Ramos (cell line): ENCODE results near the gene RRP9.

ENCODE experiments used
- in situ Hi-C: fragments of 300-500 bp; cut with MboI; formaldehyde crosslinking; loops from one replicate; pipeline ENCODE4 v1.14.3; 2022; ENCODE audit warnings: low sequenced_read_pairs; ENCODE audit not compliant: unreplicated experiment

The RRP9 gene

GRCh38 chr3:51957520-51958205 lies 16.0 kb upstream of the RRP9 start:
- in situ Hi-C loops, result no loop called here

DNA sequence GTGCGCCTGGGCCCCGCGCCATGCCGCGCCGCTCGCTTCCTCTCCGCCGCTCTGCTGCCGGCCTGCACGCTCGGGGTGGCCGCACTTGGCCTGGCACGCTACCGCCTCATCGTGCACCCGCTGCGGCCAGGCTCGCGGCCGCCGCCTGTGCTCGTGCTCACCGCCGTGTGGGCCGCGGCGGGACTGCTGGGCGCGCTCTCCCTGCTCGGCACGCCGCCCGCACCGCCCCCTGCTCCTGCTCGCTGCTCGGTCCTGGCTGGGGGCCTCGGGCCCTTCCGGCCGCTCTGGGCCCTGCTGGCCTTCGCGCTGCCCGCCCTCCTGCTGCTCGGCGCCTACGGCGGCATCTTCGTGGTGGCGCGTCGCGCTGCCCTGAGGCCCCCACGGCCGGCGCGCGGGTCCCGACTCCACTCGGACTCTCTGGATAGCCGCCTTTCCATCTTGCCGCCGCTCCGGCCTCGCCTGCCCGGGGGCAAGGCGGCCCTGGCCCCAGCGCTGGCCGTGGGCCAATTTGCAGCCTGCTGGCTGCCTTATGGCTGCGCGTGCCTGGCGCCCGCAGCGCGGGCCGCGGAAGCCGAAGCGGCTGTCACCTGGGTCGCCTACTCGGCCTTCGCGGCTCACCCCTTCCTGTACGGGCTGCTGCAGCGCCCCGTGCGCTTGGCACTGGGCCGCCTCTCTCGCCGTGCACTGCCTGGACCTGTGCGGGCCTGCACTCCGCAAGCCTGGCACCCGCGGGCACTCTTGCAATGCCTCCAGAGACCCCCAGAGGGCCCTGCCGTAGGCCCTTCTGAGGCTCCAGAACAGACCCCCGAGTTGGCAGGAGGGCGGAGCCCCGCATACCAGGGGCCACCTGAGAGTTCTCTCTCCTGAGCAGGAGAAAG lies 14.4 kb upstream of the RRP9 start:
- in situ Hi-C loops, result no loop called here

- in situ Hi-C loops, result no loop called here
Measured at GRCh38 chr3:51955175-51955892, 13.6 kb upstream of the RRP9 start, which contains the start of gene GPR62. Gene GPR62, plus strand, starts transcription at chr3:51955381. Its CDS starts 272 bp downstream, at chr3:51955653.

DNA sequence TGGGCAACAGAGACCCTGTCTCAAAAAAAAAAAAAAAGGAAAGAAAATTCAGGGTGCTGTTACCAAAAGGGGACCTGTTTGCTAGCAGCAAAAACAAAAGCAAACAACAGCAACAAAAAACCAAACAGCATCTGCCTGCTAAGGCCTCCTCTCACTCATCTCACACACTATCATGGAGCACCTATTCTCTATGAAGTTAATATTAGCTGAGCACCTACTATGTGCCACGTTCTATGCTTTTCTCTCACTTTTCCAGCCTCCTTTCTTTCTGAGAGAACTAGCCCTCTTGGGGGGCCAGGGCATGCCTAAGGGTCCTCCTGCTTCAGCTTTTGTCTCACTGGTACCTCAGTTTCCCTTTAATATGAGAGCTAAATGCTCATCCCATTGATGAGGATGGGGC lies 13.0 kb upstream of the RRP9 start:
- in situ Hi-C loops, result no loop called here

DNA sequence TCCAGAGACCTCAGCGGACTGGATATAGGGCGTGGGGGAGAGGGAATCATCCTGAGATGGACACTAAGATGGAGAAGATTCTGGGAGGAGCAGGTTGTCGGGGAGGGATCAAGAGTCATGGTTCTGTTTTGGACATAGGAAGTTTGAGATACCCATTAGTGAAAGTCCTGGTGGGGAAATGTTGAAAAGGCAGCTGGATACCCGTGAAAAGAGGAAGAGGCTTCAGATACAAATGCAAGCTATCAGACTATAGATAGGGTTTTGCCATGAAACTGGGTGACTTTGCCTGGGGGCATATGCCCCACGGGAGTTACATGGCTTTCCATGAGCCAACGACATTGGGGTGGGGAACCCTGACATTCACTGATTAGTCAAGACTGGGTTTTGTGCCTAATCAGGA lies 12.4 kb upstream of the RRP9 start:
- in situ Hi-C loops, result no loop called here

GRCh38 chr3:51953445-51953844 lies 11.7 kb upstream of the RRP9 start:
- in situ Hi-C loops, result no loop called here

- in situ Hi-C loops, result no loop called here
Measured at GRCh38 chr3:51950899-51951298, 9.2 kb upstream of the RRP9 start.

DNA sequence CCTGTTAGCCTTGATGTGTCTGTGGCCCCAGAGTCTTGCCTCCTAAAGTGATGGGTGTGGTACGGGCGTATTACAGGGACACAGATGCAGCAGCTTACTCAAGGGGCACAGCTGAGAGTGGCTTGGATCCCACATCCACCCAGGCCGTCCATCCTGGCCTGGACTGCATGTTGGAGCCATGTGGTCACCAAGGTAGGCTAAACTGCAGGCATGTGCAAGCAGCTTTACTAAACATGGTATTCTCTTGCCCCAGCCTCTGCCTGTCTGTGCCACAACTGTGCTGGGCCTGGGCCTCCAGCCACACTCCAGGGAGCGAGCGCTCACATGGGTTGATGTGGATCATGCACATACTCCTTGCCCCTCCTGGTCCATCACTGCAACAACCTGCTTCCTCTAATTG lies 7.4 kb upstream of the RRP9 start:
- in situ Hi-C loops, result no loop called here

GRCh38 chr3:51948016-51948580 lies 6.4 kb upstream of the RRP9 start:
- in situ Hi-C loops, result no loop called here

GRCh38 chr3:51947215-51947900 lies 5.7 kb upstream of the RRP9 start:
- in situ Hi-C loops, result no loop called here

- in situ Hi-C loops, result no loop called here
Measured at GRCh38 chr3:51946796-51947195, 5.1 kb upstream of the RRP9 start.

DNA sequence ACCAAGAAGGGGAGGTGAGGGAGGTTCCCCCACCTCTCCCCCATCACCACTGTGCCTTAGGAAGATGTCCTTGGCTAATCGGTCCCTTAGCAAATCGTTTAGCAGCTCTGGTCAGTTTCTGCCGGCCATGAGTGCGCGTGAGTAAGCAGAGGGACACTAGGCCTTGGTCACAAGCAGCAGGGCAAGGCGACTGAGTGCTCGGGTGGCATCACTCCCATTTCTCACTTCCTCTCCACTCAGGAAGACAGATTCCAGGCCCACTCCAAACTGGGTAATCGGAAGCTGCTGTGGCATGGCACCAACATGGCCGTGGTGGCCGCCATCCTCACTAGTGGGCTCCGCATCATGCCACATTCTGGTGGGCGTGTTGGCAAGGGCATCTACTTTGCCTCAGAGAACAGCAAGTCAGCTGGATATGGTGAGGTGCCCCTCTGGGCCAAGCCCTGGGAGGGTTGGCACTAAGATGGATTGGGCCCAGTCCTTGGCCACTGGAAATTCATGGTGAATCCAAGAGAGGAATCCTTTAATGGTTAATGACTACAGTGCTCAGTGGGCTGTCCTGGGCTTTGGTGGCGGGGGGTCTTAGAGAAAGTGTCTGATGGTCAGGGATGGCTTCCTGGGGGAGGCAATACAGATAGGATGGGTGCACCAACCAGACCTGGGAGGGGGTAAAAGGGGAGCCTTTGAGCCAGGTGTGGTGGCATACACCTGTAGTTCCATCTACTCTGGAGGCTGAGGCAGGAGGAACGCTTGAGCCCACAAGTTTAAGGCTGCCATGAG lies 4.4 kb upstream of the RRP9 start:
- in situ Hi-C loops, result no loop called here

GRCh38 chr3:51945031-51945840 lies 3.5 kb upstream of the RRP9 start:
- in situ Hi-C loops, result no loop called here

DNA sequence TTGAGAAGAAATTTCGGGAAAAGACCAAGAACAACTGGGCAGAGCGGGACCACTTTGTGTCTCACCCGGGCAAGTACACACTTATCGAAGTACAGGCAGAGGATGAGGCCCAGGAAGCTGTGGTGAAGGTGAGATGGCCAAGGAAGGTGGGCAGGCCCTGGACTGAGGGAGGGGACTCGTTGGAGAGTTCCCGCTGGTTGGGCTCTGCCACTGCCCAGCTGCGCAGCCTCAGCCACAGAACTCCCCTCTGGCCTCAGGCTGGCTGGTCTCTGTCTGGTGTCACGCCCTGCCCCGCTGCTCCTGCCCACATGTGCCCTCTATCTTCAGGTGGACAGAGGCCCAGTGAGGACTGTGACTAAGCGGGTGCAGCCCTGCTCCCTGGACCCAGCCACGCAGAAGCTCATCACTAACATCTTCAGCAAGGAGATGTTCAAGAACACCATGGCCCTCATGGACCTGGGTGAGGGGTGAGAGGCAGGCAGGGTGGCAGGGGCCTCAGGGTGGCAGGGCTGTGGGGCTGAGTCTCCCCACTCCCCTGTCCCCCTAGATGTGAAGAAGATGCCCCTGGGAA lies 2.8 kb upstream of the RRP9 start:
- in situ Hi-C loops, result no loop called here

DNA sequence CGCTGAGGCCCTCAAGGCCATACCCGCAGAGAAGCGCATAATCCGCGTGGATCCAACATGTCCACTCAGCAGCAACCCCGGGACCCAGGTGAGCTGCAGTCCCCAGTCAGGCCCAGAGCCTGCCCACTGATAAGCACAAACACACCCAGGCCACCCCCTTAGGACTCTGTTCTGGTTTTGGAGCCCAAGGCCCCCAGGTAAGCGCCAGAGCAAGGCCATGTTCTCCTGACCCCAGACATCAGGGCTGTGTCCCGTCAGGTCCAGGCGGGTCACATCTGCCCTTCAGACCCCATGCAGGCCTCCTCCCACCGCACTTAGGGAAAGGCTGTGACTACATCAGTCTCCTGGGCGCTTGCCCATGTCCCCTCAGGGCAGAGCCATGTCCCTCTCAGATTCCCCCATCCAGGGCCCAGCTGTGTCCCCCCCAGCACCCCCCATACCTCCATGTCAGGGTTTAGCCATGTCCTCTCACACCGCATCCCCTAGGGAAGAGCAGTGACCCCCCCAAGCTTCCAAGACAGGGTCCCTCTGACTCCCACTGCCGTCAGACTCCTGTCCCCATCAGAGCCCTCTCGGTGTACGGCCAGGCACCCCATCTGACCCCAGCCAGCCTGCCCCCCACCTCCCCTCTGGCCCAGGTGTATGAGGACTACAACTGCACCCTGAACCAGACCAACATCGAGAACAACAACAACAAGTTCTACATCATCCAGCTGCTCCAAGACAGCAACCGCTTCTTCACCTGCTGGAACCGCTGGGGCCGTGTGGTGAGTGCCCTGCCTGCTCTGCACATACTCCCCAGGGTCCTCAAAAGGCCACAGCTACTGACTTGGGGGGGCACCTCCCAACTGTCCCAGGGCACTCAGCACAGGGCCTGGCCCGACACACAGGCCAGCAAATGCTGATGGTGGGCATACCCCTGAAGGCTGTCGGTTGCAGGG lies 2.0 kb upstream of the RRP9 start:
- in situ Hi-C loops, result no loop called here

GRCh38 chr3:51942603-51943450 lies 1.1 kb upstream of the RRP9 start:
- in situ Hi-C loops, result no loop called here
